Trophoblast cell (in vitro differentiated cells and primary cell): ENCODE results near the gene TMEM52.

ENCODE experiments used
- DNase-seq, 2 donors: peaks; one replicate each; pipeline ENCODE4 v3.0.0-alpha.2; 2016
- H2AFZ ChIP-seq: 2 replicates; pipeline ENCODE4 v1.6.1; 2013; ENCODE audit warnings: low read length, moderate library complexity, mild to moderate bottlenecking; ENCODE audit not compliant: insufficient read depth, poor library complexity
- H2AK5ac ChIP-seq: 2 replicates; pipeline ENCODE4 v1.6.1; 2013; ENCODE audit warnings: mild to moderate bottlenecking, low read length
- H2BK120ac ChIP-seq: 2 replicates; pipeline ENCODE4 v1.6.1; 2013; ENCODE audit warnings: low read length, mild to moderate bottlenecking, moderate library complexity; ENCODE audit not compliant: insufficient read depth, poor library complexity
- H2BK12ac ChIP-seq: 2 replicates; pipeline ENCODE4 v1.6.1; 2013; ENCODE audit warnings: mild to moderate bottlenecking, low read length, moderate library complexity
- H2BK5ac ChIP-seq: 2 replicates; pipeline ENCODE4 v1.6.1; 2013; ENCODE audit warnings: low read length, low read depth, moderate library complexity, mild to moderate bottlenecking; ENCODE audit not compliant: poor library complexity
- H3K14ac ChIP-seq: 2 replicates; pipeline ENCODE4 v1.6.1; 2013; ENCODE audit warnings: mild to moderate bottlenecking, low read length
- H3K18ac ChIP-seq: 2 replicates; pipeline ENCODE4 v1.6.1; 2013; ENCODE audit warnings: mild to moderate bottlenecking, low read length
- H3K23ac ChIP-seq: 2 replicates; pipeline ENCODE4 v1.6.1; 2013; ENCODE audit warnings: low read length
- H3K27ac ChIP-seq: 2 replicates; pipeline ENCODE4 v1.5.1; 2013; ENCODE audit warnings: low read depth, mild to moderate bottlenecking, inconsistent platforms, low read length, moderate library complexity
- H3K27me3 ChIP-seq: 2 replicates; pipeline ENCODE4 v1.6.1; 2013; ENCODE audit warnings: inconsistent platforms, mild to moderate bottlenecking, low read length, moderate library complexity; ENCODE audit not compliant: insufficient read depth
- H3K36me3 ChIP-seq, 2 experiments: 1 replicate in 1 of 2; 2 replicates in 1 of 2; pipeline ENCODE4 v1.6.1; 2013; ENCODE audit warnings: low read length in 2 of 2, mild to moderate bottlenecking in 2 of 2, moderate library complexity in 1 of 2; ENCODE audit not compliant: insufficient read depth in 2 of 2, control insufficient read depth in 1 of 2
- H3K4ac ChIP-seq: 2 replicates; pipeline ENCODE4 v1.6.1; 2013; ENCODE audit warnings: low read depth, mild to moderate bottlenecking, low read length, moderate library complexity
- H3K4me1 ChIP-seq, 2 experiments: 1 replicate in 1 of 2; 2 replicates in 1 of 2; pipeline ENCODE4 v1.6.1; 2013; ENCODE audit warnings: low read length in 2 of 2, mild to moderate bottlenecking in 2 of 2, moderate library complexity in 1 of 2; ENCODE audit not compliant: insufficient read depth in 2 of 2, control insufficient read depth in 1 of 2
- H3K4me2 ChIP-seq: 2 replicates; pipeline ENCODE4 v1.6.1; 2013; ENCODE audit warnings: inconsistent platforms, mild to moderate bottlenecking, low read length, moderate library complexity
- H3K4me3 ChIP-seq: 2 replicates; pipeline ENCODE4 v1.5.1; 2013; ENCODE audit warnings: mild to moderate bottlenecking, low read depth, low read length, inconsistent platforms
- H3K79me1 ChIP-seq: one replicate; pipeline ENCODE4 v1.6.1; 2013; ENCODE audit warnings: low read length
- H3K79me2 ChIP-seq: 2 replicates; pipeline ENCODE4 v1.6.1; 2013; ENCODE audit warnings: low read length, mild to moderate bottlenecking; ENCODE audit not compliant: control insufficient read depth, insufficient read depth, poor library complexity
- H3K9ac ChIP-seq: 2 replicates; pipeline ENCODE4 v1.6.1; 2013; ENCODE audit warnings: mild to moderate bottlenecking, low read length
- H3K9me3 ChIP-seq: 2 replicates; pipeline ENCODE4 v1.6.1; 2013; ENCODE audit warnings: low read depth, mild to moderate bottlenecking, control low read depth, inconsistent platforms, low read length; ENCODE audit not compliant: insufficient read depth
- H4K12ac ChIP-seq: 2 replicates; pipeline ENCODE4 v1.6.1; 2013; ENCODE audit warnings: low read depth, mild to moderate bottlenecking, low read length, moderate library complexity
- H4K8ac ChIP-seq: 2 replicates; pipeline ENCODE4 v1.6.1; 2013; ENCODE audit warnings: low read depth, mild to moderate bottlenecking, low read length, moderate library complexity
- H4K91ac ChIP-seq: one replicate; pipeline ENCODE4 v1.6.1; 2013; ENCODE audit warnings: low read depth, mild to moderate bottlenecking, low read length, moderate library complexity
- WGBS: extraction: QIAGEN DNeasy Blood & Tissue Kit; methylation state at CpG from one replicate; pipeline ENCODE4 v1.1.7; 2013; ENCODE audit warnings: missing lambda C conversion rate; ENCODE audit not compliant: insufficient read length, insufficient coverage; ENCODE audit errors: extremely low coverage; 5-methylcytosine and 5-hydroxymethylcytosine counted together

The TMEM52 gene

GRCh38 chr1:1911350-1912041 is 7.6 kb downstream of the TMEM52 start:
- Histone ChIP-seq H2AK5ac (no peak overlapping the region), H3K79me1 (peaks cover 19% of the 10 kb centered on the region), H3K9ac (no peak overlapping the region), H3K14ac (no peak overlapping the region), H2BK120ac (no peak overlapping the region), H2BK12ac (no peak overlapping the region), H3K4me3 (no peak overlapping the region), H4K8ac (no peak overlapping the region), H3K18ac (no peak overlapping the region), H3K4me2 (no peak overlapping the region), H3K23ac (no peak overlapping the region), H3K79me2 (peaks cover 8% of the 10 kb centered on the region), H2AFZ (no peak overlapping the region), H3K4ac (no peak overlapping the region), H3K27ac (no peak overlapping the region), H3K27me3 (no peaks in the 10 kb centered on the region), H4K91ac (no peak overlapping the region), H2BK5ac (no peak overlapping the region), H3K9me3 (no peaks in the 10 kb centered on the region), H3K36me3 (no peaks in the 10 kb centered on the region), H4K12ac (no peak overlapping the region), H3K4me1 (peaks cover 13 to 22% of the 10 kb centered on the region in 2 experiments)
- no CpG with 5 or more reads among the region's 13 CpGs for WGBS
- no peak for DNase-seq

GRCh38 chr1:1910651-1911331 is 8.3 kb downstream of the TMEM52 start:
- no peak overlapping the region for H2BK12ac ChIP-seq
- no peak overlapping the region for H4K12ac ChIP-seq
- peaks cover 8% of the 10 kb centered on the region for H3K79me2 ChIP-seq
- no peaks in the 10 kb centered on the region for H3K27me3 ChIP-seq
- H2AK5ac ChIP-seq: no peak overlapping the region
- no peak overlapping the region for H4K91ac ChIP-seq
- no peak overlapping the region for H3K4me3 ChIP-seq
- H3K27ac ChIP-seq: no peak overlapping the region
- H2BK120ac ChIP-seq: no peak overlapping the region
- no peak for DNase-seq
- H4K8ac ChIP-seq: no peak overlapping the region
- peaks cover 19% of the 10 kb centered on the region for H3K79me1 ChIP-seq
- no peak overlapping the region for H3K4ac ChIP-seq
- H2BK5ac ChIP-seq: no peak overlapping the region
- H3K18ac ChIP-seq: no peak overlapping the region
- no peaks in the 10 kb centered on the region for H3K9me3 ChIP-seq
- no peak overlapping the region for H3K9ac ChIP-seq
- WGBS: no CpG with 5 or more reads among the region's 22 CpGs
- H3K4me1 ChIP-seq: peaks cover 15 to 24% of the 10 kb centered on the region in 2 experiments
- no peak overlapping the region for H3K4me2 ChIP-seq
- H3K23ac ChIP-seq: no peak overlapping the region
- H3K14ac ChIP-seq: no peak overlapping the region
- no peak overlapping the region for H2AFZ ChIP-seq
- no peaks in the 10 kb centered on the region for H3K36me3 ChIP-seq

DNA sequence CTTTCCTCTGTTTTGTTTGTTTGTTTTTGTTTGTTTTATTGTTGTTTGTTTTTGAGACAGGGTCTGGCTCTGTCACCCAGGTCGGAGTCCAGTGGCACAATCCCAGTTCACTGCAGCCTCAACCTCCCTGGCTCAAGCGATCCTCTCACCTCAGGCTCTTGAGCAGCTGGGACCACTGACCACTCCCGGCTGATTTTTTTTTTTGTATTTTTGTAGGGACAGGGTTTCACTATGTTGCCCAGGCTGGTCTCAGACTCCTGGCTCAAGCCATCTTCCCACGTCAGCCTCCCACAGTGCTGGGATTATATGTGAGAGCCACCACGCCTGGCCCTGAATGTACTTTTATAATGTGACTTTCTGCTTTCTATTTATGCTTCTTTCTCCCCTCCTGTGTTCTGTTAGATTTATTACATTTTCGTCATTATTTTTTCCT is 9.0 kb downstream of the TMEM52 start:
- Histone ChIP-seq H4K8ac (peak overlapping the region; percentile 72), H2AK5ac (no peak overlapping the region), H3K79me1 (peaks cover 19% of the 10 kb centered on the region), H3K27ac (no peak overlapping the region), H3K14ac (no peak overlapping the region), H3K27me3 (no peaks in the 10 kb centered on the region), H2BK5ac (no peak overlapping the region), H3K36me3 (no peaks in the 10 kb centered on the region), H2AFZ (no peak overlapping the region), H2BK12ac (no peak overlapping the region), H4K12ac (no peak overlapping the region), H3K79me2 (peaks cover 8% of the 10 kb centered on the region), H3K4me3 (no peak overlapping the region), H3K9me3 (no peaks in the 10 kb centered on the region), H3K9ac (no peak overlapping the region), H3K4me1 (peaks cover 15 to 24% of the 10 kb centered on the region in 2 experiments), H3K4me2 (peak overlapping the region; percentile 53), H2BK120ac (no peak overlapping the region), H3K4ac (no peak overlapping the region), H3K18ac (no peak overlapping the region), H3K23ac (no peak overlapping the region), H4K91ac (peak overlapping the region; percentile 25)
- DNase-seq: no peak
- no CpG with 5 or more reads among the region's 6 CpGs for WGBS

DNA sequence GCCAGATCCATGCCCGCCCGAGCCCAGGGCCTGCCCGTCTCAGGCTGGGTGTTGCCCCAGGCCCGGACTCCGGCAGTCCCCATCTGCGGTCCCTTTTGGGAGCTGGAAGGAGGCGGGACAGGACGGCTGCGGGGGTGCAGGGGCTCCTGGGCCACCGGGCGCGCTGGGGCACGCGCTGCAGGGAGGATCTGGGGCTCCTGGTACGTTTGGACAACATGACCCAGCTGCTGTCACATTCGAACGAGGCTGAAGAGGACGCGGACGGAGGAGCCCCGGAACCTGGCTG is 10.6 kb downstream of the TMEM52 start:
- peak overlapping the region; percentile 89 for H3K4ac ChIP-seq
- H3K27ac ChIP-seq: peak overlapping the region; percentile 50
- H3K9ac ChIP-seq: peak overlapping the region; percentile 93
- peaks cover 13 to 18% of the 10 kb centered on the region in 2 experiments for H3K4me1 ChIP-seq
- H3K79me1 ChIP-seq: peaks cover 19% of the 10 kb centered on the region
- H3K23ac ChIP-seq: no peak overlapping the region
- H3K18ac ChIP-seq: peak overlapping the region; percentile 88
- H3K27me3 ChIP-seq: no peaks in the 10 kb centered on the region
- peak overlapping the region; percentile 40 for H4K12ac ChIP-seq
- H3K4me3 ChIP-seq: peak overlapping the region; percentile 81
- H2BK120ac ChIP-seq: peak overlapping the region; percentile 84
- peak overlapping the region; percentile 85 for H2BK12ac ChIP-seq
- no CpG with 5 or more reads among the region's 21 CpGs for WGBS
- peaks cover 8% of the 10 kb centered on the region for H3K79me2 ChIP-seq
- DNase-seq: no peak
- H3K36me3 ChIP-seq: no peaks in the 10 kb centered on the region
- H3K9me3 ChIP-seq: no peaks in the 10 kb centered on the region
- peak overlapping the region; percentile 97 for H3K14ac ChIP-seq
- H2BK5ac ChIP-seq: peak overlapping the region; percentile 78
- peak overlapping the region; percentile 97 for H2AK5ac ChIP-seq
- H4K91ac ChIP-seq: peak overlapping the region; percentile 92
- peak overlapping the region; percentile 98 for H2AFZ ChIP-seq
- peak overlapping the region; percentile 96 for H4K8ac ChIP-seq
- H3K4me2 ChIP-seq: peak overlapping the region; percentile 75
